ENCODE results near the gene LRRC4. TPM values are rescaled to one million over a fixed set of nuclear protein-coding genes. Genes with fewer than 3 reads are reported as not detected.

The LRRC4 gene
- total and polyA plus RNA-seq, 3 donors from 2014 or later: 10.2 to 17.0 (median 12.5) TPM

- WGBS, 2 donors: 55 to 71% methylated on average over 11 of the region's 11 CpGs
- H3K4me1 ChIP-seq: peaks cover 32% of the 10 kb centered on the region
- no peaks in the 10 kb centered on the region for H3K36me3 ChIP-seq (ENCODE audit: low read depth, missing control alignments)
- TF ChIP-seq CTCF (IDR thresholded peaks at IDR 0.05) (no peak), POLR2A (IDR thresholded peaks at IDR 0.05) (no peak)
- no peak overlapping the region for H3K4me3 ChIP-seq
- H3K27ac ChIP-seq: peak overlapping the region in 1 of 2 donors; percentile 65
- intact Hi-C loops (cut with DNase I; ENCODE audit: low total_unique reads): no loop called here
- H3K9me3 ChIP-seq: no peaks in the 10 kb centered on the region
- no peaks in the 10 kb centered on the region for H3K27me3 ChIP-seq
- no peak for DNase-seq
Observed at GRCh38 chr7:127996253-127997071, 34.8 kb downstream of the LRRC4 start.

- Histone ChIP-seq H3K9me3 (no peaks in the 10 kb centered on the region), H3K27ac (peak overlapping the region; percentile 41 to 65), H3K36me3 (ENCODE audit: low read depth, missing control alignments) (no peaks in the 10 kb centered on the region), H3K27me3 (no peaks in the 10 kb centered on the region), H3K4me3 (no peak overlapping the region), H3K4me1 (peaks cover 32% of the 10 kb centered on the region)
- 44% methylated on average over 3 of the region's 3 CpGs for WGBS, 2 donors
- DNase-seq: peak; percentile 47
- TF ChIP-seq CTCF (IDR thresholded peaks at IDR 0.05) (no peak), POLR2A (IDR thresholded peaks at IDR 0.05) (no peak)
- intact Hi-C loops (cut with DNase I; ENCODE audit: low total_unique reads): no loop called here
Observed at GRCh38 chr7:127995881-127996215, 35.4 kb downstream of the LRRC4 start.

- TF ChIP-seq CTCF (IDR thresholded peaks at IDR 0.05) (no peak), POLR2A (IDR thresholded peaks at IDR 0.05) (no peak)
- peaks cover 32% of the 10 kb centered on the region for H3K4me1 ChIP-seq
- H3K27ac ChIP-seq: peak overlapping the region; percentile 41 to 65
- no peaks in the 10 kb centered on the region for H3K27me3 ChIP-seq
- intact Hi-C loops (cut with DNase I; ENCODE audit: low total_unique reads): no loop called here
- no peaks in the 10 kb centered on the region for H3K36me3 ChIP-seq (ENCODE audit: low read depth, missing control alignments)
- 33 to 50% methylated on average over 3 of the region's 3 CpGs for WGBS, 2 donors
- DNase-seq: peak; percentile 40
- H3K9me3 ChIP-seq: no peaks in the 10 kb centered on the region
- no peak overlapping the region for H3K4me3 ChIP-seq
Observed at GRCh38 chr7:127995156-127995880, 35.9 kb downstream of the LRRC4 start.

GRCh38 chr7:127993987-127994386, 37.2 kb downstream of the LRRC4 start:
- WGBS, 2 donors: 94 to 96% methylated on average over 5 of the region's 5 CpGs
- no peak for DNase-seq
- Histone ChIP-seq H3K27ac (no peak overlapping the region), H3K4me1 (peaks cover 32% of the 10 kb centered on the region), H3K36me3 (ENCODE audit: low read depth, missing control alignments) (no peaks in the 10 kb centered on the region), H3K4me3 (no peak overlapping the region), H3K27me3 (no peaks in the 10 kb centered on the region), H3K9me3 (no peaks in the 10 kb centered on the region)
- intact Hi-C loops (cut with DNase I; ENCODE audit: low total_unique reads): no loop called here
- TF ChIP-seq POLR2A (IDR thresholded peaks at IDR 0.05) (no peak), CTCF (IDR thresholded peaks at IDR 0.05) (no peak)

All from testis (tissue), 3 donors.